ENCODE measurements around the gene TXNRD2.

TXNRD2 gene

DNA sequence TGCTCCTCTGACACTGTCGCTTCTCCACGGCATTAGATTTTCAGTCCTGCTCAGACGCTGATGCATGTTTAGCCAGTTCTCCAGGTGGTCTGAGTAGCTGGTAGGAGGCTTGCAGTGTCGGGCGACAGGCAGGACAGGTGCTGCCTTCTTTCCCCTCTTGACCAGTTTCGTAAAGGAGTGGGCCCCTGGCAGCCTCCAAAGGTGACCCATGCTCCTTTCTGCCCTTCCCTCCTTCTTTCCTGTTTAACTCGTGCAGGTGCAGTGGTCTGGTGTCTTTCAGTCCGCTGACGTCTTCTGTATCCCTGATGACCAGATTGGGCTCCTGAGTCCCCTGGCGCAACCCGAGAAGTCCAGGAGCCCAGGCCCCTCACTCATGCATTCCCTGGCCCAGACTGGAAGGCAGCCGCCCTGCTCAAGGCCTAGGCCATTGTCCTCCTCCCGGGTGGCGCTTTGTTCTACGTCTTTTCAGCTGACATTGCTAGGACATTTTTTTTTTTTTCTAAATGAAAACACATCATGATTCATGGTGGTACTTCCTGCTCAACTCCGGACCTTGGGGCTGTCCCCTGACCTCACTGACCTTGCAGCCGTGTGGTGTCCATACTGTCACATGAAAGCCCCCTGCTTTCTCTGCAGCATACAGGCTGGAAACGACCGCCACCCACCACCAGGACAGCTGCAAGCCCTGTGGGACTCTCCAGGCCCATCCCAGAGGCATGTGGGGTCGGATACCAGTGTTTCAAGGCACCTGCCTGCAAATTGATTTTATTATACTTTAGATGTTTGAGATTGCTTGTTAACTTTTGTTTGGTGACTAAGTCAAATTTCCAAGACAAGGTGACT lies 25.5 kb upstream of the TXNRD2 start:
- DNase-seq (ENCODE audit: low spot score) = no peak

DNA sequence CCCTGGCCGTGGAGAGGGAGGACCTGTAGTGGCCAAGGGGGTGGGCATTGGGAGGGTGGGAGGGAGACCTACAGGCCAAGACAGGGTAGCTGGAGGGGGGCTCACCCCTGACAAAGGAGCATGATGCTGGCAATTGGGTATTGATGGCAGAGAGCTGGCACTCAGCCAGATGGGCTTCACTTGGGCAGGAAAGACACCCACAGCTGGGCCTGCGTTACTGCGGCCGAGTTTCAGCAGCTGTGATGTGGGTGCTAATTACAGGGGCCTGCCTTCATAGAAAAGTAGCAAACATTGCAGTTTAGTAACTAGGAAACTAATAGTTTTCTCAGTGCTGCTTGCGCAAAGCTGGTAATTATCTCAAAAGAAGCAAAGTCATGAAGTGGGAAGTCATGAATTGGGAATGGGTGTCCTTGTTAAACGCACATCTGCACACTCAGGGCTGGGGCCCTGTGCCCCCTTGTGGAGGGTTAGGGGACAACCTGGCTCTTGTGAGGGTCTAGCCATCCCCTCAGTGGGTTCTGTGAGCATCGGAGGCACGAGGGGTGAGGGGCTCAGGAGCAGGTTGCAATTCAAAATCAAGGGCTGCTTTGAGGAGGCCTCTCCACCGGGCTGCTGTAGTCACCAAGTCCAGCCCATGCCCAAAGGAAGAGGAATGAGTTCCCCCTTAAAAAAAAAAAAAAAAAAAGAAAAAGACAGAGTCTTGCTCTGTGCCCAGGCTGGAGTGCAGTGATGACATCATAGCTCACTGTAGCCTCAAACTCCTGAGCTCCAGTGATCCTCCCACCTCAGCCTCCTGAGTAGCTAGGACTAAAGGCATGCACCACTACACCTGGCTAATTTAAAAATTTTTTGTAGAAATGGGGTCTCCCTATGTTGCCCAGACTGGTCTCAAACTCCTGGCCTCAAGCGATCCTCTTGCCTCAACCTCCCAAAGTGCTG lies 24.4 kb upstream of the TXNRD2 start:
- DNase-seq (ENCODE audit: low spot score) = peak; percentile 66

DNA sequence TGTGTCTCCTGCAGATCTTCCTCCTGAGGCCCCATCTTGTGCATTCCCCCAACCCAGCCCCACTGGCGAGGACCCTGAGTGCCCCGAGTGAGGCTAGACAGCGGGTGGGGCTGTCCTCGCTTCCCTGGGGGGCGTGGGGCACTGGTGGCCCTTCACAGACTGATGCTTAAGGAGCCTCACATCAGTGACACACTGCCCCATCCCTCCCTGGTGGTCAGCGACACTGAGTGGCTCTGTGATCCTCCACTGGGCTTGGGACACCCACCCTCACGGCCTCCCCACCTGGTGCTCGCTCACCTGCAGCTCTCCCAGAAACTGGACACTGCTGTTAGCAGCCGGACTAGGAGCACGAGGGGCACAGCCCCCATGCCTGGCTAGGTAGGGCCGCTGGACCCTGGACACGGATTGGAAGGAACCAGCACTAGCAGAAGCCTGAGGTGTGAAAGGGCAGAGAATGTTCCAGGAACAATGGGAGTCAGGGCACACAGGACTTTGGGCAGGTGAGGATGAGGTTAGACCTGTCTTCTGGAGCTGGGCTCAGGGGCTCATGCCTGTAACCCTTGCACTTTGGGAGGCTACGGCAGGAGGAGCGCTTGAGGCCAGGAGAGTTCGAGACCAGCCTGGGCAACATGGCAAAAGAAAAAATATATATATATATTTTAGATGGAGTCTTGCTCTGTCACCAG lies 23.2 kb upstream of the TXNRD2 start:
- no peak for DNase-seq (ENCODE audit: low spot score)

DNA sequence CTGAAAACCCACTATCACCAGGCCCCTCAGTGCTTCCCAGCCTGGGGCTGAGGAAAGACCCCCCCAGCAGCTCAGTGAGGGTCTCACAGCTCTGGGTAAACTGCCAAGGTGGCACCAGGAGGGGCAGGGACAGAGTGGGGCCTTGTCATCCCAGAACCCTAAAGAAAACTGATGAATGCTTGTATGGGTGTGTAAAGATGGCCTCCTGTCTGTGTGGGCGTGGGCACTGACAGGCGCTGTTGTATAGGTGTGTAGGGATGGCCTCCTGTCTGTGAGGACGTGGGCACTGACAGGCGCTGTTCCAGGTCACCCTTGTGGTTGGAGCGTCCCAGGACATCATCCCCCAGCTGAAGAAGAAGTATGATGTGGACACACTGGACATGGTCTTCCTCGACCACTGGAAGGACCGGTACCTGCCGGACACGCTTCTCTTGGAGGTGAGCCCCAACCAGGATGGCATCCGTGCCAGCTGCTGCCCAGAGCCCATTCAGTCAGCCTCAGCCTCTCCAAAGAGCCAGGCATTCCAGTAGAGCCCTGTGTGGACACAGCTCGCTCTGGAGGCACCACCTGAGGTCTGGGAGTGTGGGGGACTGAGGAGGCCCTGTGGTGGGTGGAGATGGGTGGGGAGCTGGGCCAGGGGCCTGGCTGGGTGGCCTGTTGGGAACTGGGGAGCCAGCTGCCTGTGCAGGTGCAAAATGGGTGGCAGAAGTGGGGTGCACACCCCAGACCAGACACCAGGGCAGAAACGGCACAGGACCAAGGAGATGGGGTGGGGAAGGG lies 22.4 kb upstream of the TXNRD2 start:
- no peak for DNase-seq (ENCODE audit: low spot score)

DNA sequence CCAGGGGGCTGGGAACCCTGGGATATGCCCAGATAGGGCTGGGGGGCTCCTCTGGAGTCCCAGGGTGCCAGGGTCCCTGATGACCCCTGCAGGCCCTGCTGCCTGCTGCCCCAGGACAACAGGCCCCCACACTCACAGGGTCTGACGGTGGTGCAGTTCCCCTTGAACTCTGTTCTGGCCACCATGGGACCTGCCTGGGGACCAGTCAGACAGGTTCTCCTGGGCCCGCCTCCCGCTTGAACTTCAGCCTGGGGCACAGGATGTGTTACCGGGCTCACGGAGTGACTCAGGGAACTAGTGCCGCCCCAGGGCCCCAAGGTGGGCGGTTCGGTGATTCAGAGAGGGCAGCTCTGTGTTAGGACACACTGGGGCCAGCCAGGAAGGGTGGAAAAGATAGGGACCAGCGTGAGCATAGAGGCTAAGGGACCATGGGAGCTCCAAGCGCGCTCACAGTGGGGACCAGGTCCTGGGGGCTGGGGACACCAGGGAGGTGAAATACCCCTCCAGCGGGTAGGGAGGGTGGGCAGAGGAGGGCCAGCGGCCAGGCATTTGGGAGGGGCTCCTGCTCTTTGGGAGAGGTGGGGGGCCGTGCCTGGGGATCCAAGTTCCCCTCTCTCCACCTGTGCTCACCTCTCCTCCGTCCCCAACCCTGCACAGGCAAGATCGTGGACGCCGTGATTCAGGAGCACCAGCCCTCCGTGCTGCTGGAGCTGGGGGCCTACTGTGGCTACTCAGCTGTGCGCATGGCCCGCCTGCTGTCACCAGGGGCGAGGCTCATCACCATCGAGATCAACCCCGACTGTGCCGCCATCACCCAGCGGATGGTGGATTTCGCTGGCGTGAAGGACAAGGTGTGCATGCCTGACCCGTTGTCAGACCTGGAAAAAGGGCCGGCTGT lies 21.5 kb upstream of the TXNRD2 start:
- no peak for DNase-seq (ENCODE audit: low spot score)

DNA sequence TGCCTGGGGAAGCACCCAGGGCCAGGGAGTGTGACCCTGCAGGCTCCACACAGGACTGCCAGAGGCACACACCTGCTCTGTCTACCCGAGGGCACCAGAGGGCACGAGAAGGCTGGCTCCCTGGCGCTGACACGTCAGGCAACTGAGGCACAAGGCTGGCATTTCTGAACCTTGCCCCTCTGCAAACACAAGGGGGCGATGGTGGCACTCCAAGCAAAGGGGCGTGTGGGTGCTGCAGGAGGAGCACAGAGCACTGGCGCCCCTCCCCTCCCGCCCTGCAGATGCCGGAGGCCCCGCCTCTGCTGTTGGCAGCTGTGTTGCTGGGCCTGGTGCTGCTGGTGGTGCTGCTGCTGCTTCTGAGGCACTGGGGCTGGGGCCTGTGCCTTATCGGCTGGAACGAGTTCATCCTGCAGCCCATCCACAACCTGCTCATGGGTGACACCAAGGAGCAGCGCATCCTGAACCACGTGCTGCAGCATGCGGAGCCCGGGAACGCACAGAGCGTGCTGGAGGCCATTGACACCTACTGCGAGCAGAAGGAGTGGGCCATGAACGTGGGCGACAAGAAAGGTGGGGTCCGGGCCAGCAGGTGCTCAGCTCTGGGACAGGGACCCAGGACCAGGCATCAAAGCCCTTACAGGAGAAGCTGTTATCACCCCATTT lies 20.8 kb upstream of the TXNRD2 start:
- peak; percentile 65 for DNase-seq (ENCODE audit: low spot score)

DNA sequence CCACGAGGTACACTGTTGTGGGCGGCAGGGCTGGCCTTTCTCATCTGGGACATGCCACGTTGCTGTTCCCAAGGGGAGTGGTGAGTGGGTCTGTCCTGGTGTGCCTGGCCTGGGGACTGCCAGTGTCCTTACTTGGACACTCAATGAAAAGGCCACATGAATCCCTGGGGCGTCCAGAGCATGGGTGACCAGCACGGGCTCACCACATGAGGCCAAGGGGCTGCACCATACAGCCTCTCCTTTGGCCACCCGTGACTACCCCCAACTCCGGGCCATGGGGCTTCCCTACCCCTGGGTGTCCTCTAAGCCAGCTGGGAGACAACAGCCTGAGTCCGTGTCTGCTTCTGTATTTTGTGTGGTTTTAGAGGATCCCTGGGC lies 20.2 kb upstream of the TXNRD2 start:
- DNase-seq (ENCODE audit: low spot score) = no peak

DNA sequence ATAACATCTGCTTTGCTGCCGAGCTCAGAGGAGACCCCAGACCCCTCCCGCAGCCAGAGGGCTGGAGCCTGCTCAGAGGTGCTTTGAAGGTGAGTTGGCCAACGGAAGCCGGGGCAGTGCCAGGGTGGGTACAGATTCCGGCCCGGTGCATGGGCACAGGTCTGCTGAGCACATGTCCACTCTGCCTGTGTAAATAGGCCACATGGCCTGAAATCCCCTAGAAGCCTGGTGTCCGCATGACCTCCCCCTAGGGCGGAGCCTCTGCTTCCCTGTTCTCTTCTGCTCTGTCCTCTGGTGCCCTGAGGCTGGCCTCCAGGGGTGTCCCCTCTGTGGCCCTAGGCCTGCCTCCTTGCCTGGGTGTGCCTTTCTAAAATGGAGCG lies 19.6 kb upstream of the TXNRD2 start:
- no peak for DNase-seq (ENCODE audit: low spot score)

DNA sequence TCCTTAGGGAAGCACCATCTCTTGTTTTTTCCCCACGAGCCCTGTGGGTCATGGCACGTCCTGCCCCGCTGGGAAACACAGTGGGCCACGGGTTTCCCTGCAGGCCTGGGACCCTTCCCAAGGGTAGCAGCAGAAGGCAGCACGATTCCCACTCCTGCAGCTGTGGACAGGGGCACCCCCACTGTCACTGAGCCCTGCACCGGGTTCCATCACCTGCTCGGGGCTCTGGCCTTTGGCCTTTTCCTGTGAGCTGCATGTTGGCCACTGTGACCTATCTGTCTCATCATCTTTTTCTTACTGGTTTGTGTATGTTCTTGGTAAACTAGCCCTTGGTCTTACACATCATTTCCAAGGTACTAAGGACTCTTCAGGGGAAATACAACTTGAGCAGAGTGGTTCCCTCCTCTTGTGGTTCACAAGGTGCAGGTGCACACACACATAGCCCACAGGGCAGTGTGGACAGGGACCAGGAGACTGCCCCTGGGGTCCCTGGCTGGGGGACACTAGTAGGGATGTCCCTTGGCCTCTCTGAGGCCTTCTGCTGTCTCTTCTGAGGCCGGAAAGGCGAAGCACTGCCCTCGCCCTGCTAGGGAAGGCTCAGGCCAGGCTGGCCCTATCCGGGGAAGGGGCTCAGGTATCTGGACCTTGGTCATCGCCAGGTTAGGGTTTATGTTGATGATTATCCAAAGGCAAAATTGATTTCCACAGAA lies 19.0 kb upstream of the TXNRD2 start:
- DNase-seq (ENCODE audit: low spot score) = no peak

DNA sequence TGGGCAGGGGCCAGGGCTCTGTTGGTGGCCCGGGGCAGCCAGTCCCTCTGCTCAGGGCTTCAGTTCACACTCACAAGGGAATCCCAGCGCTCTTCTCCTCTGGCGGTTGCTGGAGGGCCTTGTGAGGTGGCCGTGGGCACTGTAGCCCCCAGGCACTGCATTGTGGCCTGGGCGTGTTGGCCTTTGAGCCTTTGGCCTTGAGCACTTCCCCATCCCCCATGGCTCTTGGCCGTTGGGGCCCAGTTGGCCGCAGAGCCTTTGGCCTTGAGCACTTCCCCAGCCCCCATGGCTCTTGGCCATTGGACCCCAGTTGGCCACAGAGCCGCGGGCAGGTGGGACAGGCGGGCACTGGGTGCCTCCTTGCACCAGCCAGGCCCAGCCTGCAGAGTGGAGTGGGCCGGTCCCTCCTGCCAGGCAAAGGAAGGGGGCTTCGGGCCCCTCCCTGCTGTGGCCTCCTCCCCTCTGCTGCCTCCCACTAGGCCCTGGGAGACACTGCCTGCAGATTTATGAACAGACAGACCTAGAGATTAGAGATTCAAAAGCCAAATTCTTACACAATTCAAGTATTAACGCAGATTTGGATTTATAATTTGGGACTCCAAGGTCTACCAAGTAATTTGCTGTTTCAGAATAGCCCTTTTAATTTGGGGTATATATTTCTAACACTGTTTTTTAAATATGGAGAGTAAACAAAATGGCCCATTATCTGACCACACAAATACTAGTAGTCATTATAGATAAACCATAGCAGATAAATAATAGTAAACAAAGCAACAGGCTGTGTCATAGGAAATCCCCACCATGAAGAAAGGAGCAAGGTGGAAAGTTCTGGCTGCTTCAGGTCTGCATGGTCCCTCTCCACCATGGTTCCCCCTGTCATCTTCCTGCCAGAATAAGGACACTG lies 18.2 kb upstream of the TXNRD2 start:
- DNase-seq (ENCODE audit: low spot score) = no peak

DNA sequence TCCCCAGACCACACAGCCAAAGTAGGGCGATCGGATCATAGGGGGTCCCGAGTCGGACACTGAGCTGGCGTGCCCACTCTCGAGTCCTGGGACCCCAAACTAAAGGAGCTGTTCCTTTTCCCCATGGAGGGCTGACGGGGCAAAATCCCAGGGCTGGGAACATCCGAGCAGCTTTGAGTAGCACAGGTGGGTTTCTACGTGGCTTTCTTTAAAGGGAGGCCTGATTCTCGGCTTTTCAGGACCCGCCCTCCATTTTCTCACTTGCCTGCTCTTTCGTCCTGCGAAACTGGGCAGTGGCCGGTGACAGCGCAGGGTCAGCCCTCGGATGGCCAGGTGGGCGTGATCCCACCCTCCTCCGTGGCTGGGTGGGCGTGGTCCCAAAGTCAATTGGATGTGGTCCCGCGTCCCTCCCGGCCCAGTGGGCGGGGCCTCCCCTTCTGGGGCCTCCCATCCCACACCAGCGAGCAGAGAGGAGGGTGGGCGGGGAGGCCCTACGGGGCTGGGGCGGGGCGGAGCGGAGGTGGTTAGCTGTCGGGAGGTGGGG lies 17.5 kb upstream of the TXNRD2 start:
- peak; percentile 98 for DNase-seq (ENCODE audit: low spot score)

DNA sequence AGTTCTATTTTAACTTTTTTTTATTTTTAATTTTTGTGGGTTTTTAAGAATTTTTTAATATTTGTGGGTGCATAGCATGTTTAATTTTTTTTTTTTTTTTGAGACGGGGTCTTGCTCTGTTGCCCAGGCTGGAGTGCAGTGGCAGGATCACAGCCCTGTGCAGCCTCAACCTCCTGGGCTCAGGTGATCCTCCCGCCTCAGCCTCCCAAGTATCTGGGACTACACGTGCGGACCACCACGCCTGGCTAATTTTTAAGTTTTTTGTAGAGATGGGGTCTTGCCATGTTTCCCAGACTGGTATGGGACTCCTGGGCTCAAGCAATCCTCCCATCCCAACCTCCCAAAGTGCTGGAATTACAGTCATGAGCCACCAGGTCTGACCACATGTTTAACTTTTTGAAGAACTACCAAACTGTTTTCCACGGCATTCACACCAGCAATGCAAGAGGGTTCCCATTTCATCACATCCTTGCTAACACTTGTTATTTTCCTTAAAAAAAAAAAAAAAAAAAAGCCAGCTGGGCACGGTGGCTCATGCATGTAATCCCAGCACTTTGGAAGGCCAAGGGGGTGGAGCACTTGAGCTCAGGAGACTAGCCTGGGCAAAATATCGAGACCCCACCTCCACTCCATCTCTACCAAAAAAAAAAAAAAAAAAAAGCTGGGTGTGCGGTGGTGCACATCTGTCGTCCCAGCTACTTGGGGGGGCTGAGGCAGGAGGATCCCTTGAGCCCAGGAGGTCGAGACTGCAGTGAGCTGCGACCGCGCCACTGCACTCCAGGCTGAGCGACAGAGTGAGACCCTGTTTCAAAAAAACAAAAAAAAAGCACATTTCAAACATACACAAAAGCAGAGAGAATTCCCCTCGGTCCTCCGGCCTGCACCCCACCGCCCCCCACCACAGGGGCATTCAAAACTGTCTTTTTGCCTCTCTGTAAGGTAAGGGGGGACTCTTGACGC lies 16.7 kb upstream of the TXNRD2 start:
- no peak for DNase-seq (ENCODE audit: low spot score)

DNA sequence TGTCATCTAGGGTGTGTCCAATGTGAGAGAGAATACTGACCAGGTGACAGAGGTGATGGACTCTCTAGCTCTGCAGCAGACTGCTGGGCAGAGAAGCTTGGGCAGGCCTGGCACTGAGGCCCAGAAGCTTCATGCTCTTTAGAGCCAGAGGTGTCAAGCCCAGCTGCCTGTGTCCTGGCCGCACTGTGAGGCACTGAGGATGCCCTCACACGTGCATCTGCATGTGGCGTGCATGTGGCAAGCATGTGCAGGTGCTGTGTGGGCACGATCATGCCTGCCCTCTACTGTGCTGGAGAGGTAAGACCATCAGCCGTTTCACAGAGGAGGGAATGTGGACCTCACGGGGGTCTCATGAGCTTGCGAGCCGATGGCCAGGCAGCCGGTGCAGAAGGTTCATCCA lies 15.8 kb upstream of the TXNRD2 start:
- no peak for DNase-seq (ENCODE audit: low spot score)

DNA sequence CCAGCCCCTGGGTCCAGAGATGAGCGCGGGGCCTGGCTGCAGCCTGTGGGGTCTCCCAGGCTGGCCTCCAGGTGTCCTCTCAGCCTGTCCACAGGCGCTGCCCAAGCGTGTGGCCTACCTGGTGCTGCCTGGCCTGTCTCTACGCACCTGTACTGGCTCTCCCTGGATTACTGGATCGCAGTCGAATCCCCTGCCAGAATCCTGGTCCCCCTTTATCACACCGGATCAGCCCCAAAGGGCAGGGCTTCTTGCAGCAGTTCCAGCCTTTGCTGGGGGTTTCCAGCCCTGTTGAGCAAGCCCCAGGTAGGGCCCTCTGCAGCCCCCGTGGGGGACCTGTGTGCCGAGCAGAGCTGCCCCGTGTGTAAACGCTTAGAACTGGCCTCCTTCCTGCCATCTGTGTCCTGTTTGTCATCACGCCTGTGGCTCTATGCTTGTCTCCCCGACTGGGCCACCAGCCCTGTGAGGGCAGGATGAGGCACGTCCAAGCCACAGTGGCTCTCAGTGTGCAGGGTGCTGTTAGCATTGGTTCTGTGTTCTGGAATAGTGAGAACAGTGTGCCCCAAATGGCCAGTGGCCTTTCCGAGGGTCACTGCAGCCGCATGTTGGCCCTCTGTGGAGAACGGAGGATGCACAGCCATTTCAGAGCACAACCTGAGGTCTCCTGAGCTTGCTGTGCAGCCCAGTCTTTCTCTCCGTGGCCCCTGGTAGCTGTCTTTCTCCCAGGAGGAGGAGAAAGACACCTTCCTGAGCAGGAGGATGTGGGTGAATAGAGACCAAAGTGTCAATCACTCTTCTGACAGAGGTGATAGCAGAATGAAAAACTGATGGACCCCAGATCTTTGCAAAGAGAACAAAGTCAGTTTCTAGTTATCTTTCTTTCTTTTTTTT lies 13.9 kb upstream of the TXNRD2 start:
- no peak for DNase-seq (ENCODE audit: low spot score)

DNA sequence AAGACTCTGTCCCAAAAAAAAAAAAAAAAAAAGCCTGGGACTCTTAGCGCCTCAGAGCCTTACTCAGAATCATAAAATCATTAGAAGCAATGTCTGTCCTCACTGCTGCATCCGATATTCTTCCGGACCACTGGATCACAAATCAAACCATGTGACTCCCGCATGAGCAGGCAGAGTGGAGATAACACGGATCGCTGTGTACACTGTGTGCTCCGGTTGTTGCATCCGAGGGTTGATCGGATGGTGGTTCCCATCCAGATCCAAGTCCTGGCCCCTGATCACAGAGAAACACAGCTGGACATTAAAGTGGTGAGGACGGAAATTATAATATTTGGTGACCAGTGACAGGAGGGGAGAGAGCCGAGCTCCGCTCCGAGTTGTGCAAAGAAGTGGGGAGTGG lies 9.7 kb upstream of the TXNRD2 start:
- no peak for DNase-seq (ENCODE audit: low spot score)

Data from HuH-7 (cell line).